DND-41 (cell line): ENCODE measurements around the gene LARP1.
A peak's percentile ranks its signal among the peaks of the same experiment; 100 is the strongest.

Experiments used
- ATAC-seq: fragments of 200-7000 bp; cut with Tn5 transposase; 3 replicates; pipeline ENCODE4 v1.9.1; 2021; ENCODE audit warnings: low read depth; ENCODE audit not compliant: insufficient read depth
- DNase-seq: peaks from one replicate; pipeline ENCODE4 v3.0.0-alpha.2; 2020
- H2AFZ ChIP-seq: 2 replicates; pipeline ENCODE4 v1.6.0; 2012; ENCODE audit warnings: low read depth, low read length
- H3K27ac ChIP-seq: 2 replicates; pipeline ENCODE4 v1.5.1; 2012; ENCODE audit warnings: low read length, inconsistent platforms
- H3K27me3 ChIP-seq: fragments of 200-600 bp; sonication (generic); 2 replicates; pipeline ENCODE4 v1.6.0; 2012; ENCODE audit warnings: low read length, mild to moderate bottlenecking, inconsistent platforms; ENCODE audit not compliant: insufficient read depth, poor library complexity
- H3K36me3 ChIP-seq: 2 replicates; pipeline ENCODE4 v1.5.1; 2012; ENCODE audit warnings: low read length, inconsistent platforms; ENCODE audit not compliant: insufficient read depth
- H3K4me1 ChIP-seq: 2 replicates; pipeline ENCODE4 v1.5.1; 2012; ENCODE audit warnings: mild to moderate bottlenecking, low read length; ENCODE audit not compliant: insufficient read depth
- H3K4me2 ChIP-seq: 2 replicates; pipeline ENCODE4 v1.6.0; 2012; ENCODE audit warnings: mild to moderate bottlenecking, moderate library complexity, low read length, inconsistent platforms; ENCODE audit not compliant: insufficient read depth
- H3K4me3 ChIP-seq, 2 experiments: fragments of 200-600 bp in 1 of 2; shearing (Covaris generic) in 1 of 2; 2 replicates each; pipeline ENCODE4 v1.5.1; 2012 to 2016; ENCODE audit warnings: inconsistent platforms in 2 of 2, low read length in 2 of 2, mild to moderate bottlenecking in 2 of 2, low read depth in 1 of 2, moderate library complexity in 1 of 2
- H3K79me2 ChIP-seq: 2 replicates; pipeline ENCODE4 v1.6.0; 2012; ENCODE audit warnings: low read length, inconsistent platforms; ENCODE audit not compliant: insufficient read depth
- H3K9ac ChIP-seq: 2 replicates; pipeline ENCODE4 v1.6.0; 2012; ENCODE audit warnings: low read depth, mild to moderate bottlenecking, inconsistent platforms, low read length, moderate library complexity
- H3K9me3 ChIP-seq: 2 replicates; pipeline ENCODE4 v1.5.1; 2012; ENCODE audit warnings: low read length, moderate library complexity, mild to moderate bottlenecking, inconsistent platforms; ENCODE audit not compliant: insufficient read depth, severe bottlenecking
- H4K20me1 ChIP-seq: 2 replicates; pipeline ENCODE4 v1.6.0; 2012; ENCODE audit warnings: low read length; ENCODE audit not compliant: insufficient read depth
- EZH2 ChIP-seq: IDR thresholded peaks from 3 replicates; pipeline ENCODE4 v1.6.1; 2012; ENCODE audit warnings: borderline replicate concordance, low read depth, mild to moderate bottlenecking, moderate library complexity, low read length, inconsistent platforms; ENCODE audit not compliant: severe bottlenecking
- TF ChIP-seq, protein P1 (sequence below): IDR thresholded peaks from 2 replicates; pipeline ENCODE4 v1.5.1; 2012; ENCODE audit warnings: borderline replicate concordance, low read length, moderate library complexity, mild to moderate bottlenecking; ENCODE audit not compliant: poor library complexity, severe bottlenecking; ENCODE audit errors: extremely low read depth

The LARP1 gene

DNA sequence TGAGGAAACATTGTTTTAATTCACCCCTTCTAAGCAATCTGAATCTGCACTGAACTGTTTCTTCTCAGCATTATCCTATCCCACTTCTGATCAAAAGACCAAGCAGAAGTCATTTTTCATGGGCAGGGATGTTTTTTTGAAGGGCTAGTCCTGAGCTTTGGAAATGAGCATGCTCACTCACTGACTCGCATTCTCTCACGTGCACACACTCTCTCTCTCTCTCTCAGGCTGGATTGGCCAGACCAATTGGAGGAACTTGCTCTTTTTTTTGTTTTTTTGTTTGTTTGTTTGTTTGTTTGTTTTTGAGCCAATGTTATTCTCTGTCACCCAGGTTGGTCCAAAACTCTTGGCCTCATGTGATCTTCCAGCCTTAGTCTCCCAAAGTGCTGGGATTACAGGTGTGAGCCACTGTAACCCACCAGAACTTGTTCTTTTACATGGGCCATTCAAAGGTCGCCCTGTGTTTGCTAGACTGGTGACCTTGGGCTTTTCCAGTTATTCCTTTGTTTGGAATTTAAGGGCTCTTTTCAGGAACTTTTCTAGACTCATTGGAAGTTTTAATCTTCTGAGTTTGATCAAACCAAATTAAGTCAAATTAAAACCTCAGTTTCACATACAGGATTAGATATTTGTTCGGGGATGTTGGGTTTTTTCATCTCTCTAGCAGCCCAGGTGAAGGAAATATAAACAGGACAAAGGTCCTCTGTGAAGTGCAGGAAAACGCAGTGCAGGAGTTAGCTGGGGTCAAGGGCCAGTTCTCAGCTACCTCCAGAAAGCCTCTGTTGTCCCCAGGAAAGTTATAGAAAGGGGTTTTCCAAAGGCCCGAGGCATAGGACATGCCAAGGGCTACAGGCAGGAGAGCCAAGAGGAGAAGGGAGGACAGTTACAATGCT lies 82.1 kb downstream of the LARP1 start:
- TF ChIP-seq, protein P1, sequence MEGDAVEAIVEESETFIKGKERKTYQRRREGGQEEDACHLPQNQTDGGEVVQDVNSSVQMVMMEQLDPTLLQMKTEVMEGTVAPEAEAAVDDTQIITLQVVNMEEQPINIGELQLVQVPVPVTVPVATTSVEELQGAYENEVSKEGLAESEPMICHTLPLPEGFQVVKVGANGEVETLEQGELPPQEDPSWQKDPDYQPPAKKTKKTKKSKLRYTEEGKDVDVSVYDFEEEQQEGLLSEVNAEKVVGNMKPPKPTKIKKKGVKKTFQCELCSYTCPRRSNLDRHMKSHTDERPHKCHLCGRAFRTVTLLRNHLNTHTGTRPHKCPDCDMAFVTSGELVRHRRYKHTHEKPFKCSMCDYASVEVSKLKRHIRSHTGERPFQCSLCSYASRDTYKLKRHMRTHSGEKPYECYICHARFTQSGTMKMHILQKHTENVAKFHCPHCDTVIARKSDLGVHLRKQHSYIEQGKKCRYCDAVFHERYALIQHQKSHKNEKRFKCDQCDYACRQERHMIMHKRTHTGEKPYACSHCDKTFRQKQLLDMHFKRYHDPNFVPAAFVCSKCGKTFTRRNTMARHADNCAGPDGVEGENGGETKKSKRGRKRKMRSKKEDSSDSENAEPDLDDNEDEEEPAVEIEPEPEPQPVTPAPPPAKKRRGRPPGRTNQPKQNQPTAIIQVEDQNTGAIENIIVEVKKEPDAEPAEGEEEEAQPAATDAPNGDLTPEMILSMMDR = no peak
- no peak for TF ChIP-seq EZH2
- no peak for ATAC-seq
- no peaks in the 10 kb centered on the region for H3K36me3 ChIP-seq

DNA sequence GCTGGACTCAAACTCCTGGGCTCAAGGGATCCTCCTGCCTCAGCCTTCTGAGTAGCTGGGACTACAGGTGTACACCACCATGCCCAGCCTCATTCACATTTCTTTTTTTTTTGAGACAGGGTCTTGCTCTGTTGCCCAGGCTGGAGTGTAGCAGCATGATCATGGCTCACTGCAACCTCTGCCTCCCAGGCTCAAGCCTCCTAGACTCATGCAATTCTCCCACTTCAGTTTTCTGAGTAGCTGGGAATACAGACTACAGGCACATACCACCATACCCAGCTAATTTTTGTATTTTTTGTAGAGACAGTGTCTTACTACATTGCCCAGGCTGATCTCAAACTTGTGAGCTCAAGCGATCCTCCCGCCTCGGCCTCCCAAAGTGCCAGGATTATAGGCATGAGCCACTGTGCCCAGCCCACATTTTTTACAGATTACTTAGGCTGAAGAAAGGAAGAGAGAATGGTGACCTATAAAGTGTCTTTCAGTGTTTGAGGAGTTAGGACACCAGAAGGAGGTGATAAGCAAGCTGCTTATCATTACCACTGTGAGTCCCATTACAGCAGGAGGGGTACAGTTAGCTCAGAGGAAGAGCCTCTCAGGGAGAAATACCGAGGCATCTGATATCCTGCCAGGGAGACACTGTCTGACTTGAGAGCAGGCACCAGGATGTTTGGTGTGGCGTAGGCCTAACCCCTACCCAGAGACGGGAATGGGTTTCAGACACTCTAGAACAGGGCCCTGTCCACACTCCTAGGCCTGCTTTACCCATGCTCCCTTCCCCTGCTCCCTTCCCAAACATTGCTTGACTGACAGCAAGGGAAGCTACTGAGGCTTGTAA lies 85.5 kb downstream of the LARP1 start:
- TF ChIP-seq, protein P1 = no peak
- no peak for TF ChIP-seq EZH2
- ATAC-seq (peak; percentile 33; the same call in 1 of the 3 replicates), DNase-seq (no peak)
- H2AFZ ChIP-seq = no peak overlapping the region
- no peaks in the 10 kb centered on the region for H3K36me3 ChIP-seq
- no peak overlapping the region; the same call in 1 of the 2 replicates for H3K27ac ChIP-seq
- no peak overlapping the region for H3K4me2 ChIP-seq
- no peaks in the 10 kb centered on the region for H3K27me3 ChIP-seq
- no peaks in the 10 kb centered on the region for H4K20me1 ChIP-seq
- no peaks in the 10 kb centered on the region for H3K9me3 ChIP-seq
- no peaks in the 10 kb centered on the region for H3K4me1 ChIP-seq
- no peaks in the 10 kb centered on the region for H3K79me2 ChIP-seq
- H3K9ac ChIP-seq = no peak overlapping the region
- no peak overlapping the region for H3K4me3 ChIP-seq

More for the DNA sequence above, 82.1 kb downstream of the LARP1 start:
- H3K9me3 ChIP-seq = no peaks in the 10 kb centered on the region
- no peaks in the 10 kb centered on the region for H3K27me3 ChIP-seq
- no peak overlapping the region for H2AFZ ChIP-seq
- H3K4me2 ChIP-seq = no peak overlapping the region
- H3K4me1 ChIP-seq = no peaks in the 10 kb centered on the region
- no peaks in the 10 kb centered on the region for H4K20me1 ChIP-seq
- H3K79me2 ChIP-seq = no peaks in the 10 kb centered on the region
- H3K9ac ChIP-seq = no peak overlapping the region
- no peak overlapping the region for H3K27ac ChIP-seq
- no peak overlapping the region for H3K4me3 ChIP-seq
- no peak for DNase-seq

DNA sequence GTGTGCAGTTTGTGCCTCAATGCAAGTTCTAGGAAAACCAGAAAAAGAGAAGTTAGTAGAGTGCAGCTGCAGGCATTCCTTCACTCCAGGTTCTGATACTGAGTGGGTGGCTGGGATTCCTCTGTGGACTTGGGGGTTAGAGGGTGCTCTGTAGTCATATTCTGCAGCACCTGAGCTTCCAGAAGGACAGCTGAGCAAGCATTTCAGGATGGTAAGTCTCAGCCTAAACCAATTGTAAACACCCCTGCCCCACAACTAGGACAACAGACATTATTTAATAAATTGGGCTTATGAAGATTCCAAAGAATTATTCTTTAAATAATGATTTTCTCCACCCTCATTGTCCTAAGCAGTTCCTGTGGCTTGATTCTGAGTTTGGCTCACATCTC lies 86.1 kb downstream of the LARP1 start:
- TF ChIP-seq, protein P1 = no peak
- no peak for TF ChIP-seq EZH2
- Histone ChIP-seq H3K9me3 (no peaks in the 10 kb centered on the region), H3K36me3 (no peaks in the 10 kb centered on the region), H2AFZ (no peak overlapping the region), H3K27me3 (no peaks in the 10 kb centered on the region), H3K9ac (no peak overlapping the region), H3K4me2 (no peak overlapping the region), H4K20me1 (no peaks in the 10 kb centered on the region), H3K4me1 (no peaks in the 10 kb centered on the region), H3K27ac (no peak overlapping the region; the same call in 1 of the 2 replicates), H3K79me2 (no peaks in the 10 kb centered on the region), H3K4me3 (no peak overlapping the region)
- DNase-seq (no peak), ATAC-seq (no peak)
